Mucosa of stomach (tissue), 1 donor: ENCODE data around the gene PRKAG3.

Experiments
- H3K27me3 ChIP-seq: one replicate; pipeline ENCODE4 v1.7.0; 2013; ENCODE audit warnings: mild to moderate bottlenecking, low read length; ENCODE audit not compliant: control insufficient read depth, insufficient read depth
- H3K36me3 ChIP-seq: one replicate; pipeline ENCODE4 v1.7.0; 2013; ENCODE audit warnings: low read length; ENCODE audit not compliant: control insufficient read depth, insufficient read depth
- H3K4me1 ChIP-seq: one replicate; pipeline ENCODE4 v1.7.0; 2013; ENCODE audit warnings: mild to moderate bottlenecking, low read length; ENCODE audit not compliant: control insufficient read depth, insufficient read depth
- H3K4me3 ChIP-seq: one replicate; pipeline ENCODE4 v1.7.0; 2013; ENCODE audit warnings: low read length
- H3K9ac ChIP-seq: one replicate; pipeline ENCODE4 v1.7.0; 2013; ENCODE audit warnings: mild to moderate bottlenecking, low read length, moderate library complexity
- H3K9me3 ChIP-seq: one replicate; pipeline ENCODE4 v1.7.0; 2013; ENCODE audit warnings: mild to moderate bottlenecking, low read length, moderate library complexity; ENCODE audit not compliant: control insufficient read depth
- donor health status: Pancreatic carcinoma.

Gene PRKAG3

GRCh38 chr2:218831378-218831990 is at the start of gene PRKAG3:
Gene PRKAG3, minus strand, starts transcription at chr2:218831803.
- Histone ChIP-seq H3K9me3 (no peaks in the 10 kb centered on the region), H3K4me1 (no peaks in the 10 kb centered on the region), H3K36me3 (no peaks in the 10 kb centered on the region), H3K4me3 (no peak within 1 kb of the TSS), H3K9ac (no peak within 1 kb of the TSS), H3K27me3 (peaks cover 21% of the 10 kb centered on the region)

GRCh38 chr2:218880859-218881594 is 49.4 kb upstream of the PRKAG3 start:
- Histone ChIP-seq H3K4me1 (peaks cover 6% of the 10 kb centered on the region), H3K9ac (no peak overlapping the region), H3K36me3 (no peaks in the 10 kb centered on the region), H3K27me3 (peaks cover 89% of the 10 kb centered on the region), H3K4me3 (no peak overlapping the region), H3K9me3 (no peaks in the 10 kb centered on the region)

- H3K36me3 ChIP-seq, result no peaks in the 10 kb centered on the region
- H3K9ac ChIP-seq, result no peak within 1 kb of the TSS
- peaks cover 86% of the 10 kb centered on the region for H3K27me3 ChIP-seq
- H3K9me3 ChIP-seq, result no peaks in the 10 kb centered on the region
- H3K4me1 ChIP-seq, result peaks cover 6% of the 10 kb centered on the region
- no peak within 1 kb of the TSS for H3K4me3 ChIP-seq
Observed at GRCh38 chr2:218880102-218880858, 48.7 kb upstream of the PRKAG3 start, which contains the start of gene WNT10A. Gene WNT10A, plus strand, starts transcription at chr2:218880852. Its CDS starts 144 bp downstream, at chr2:218880996.

- Histone ChIP-seq H3K4me3 (no peak overlapping the region), H3K4me1 (peaks cover 6% of the 10 kb centered on the region), H3K36me3 (no peaks in the 10 kb centered on the region), H3K9me3 (no peaks in the 10 kb centered on the region), H3K9ac (no peak overlapping the region), H3K27me3 (peaks cover 83% of the 10 kb centered on the region)
Observed at GRCh38 chr2:218879776-218880101, 48.1 kb upstream of the PRKAG3 start.

- peaks cover 6% of the 10 kb centered on the region for H3K4me1 ChIP-seq
- H3K9me3 ChIP-seq, result no peaks in the 10 kb centered on the region
- no peak overlapping the region for H3K9ac ChIP-seq
- H3K36me3 ChIP-seq, result no peaks in the 10 kb centered on the region
- no peak overlapping the region for H3K4me3 ChIP-seq
- peaks cover 83% of the 10 kb centered on the region for H3K27me3 ChIP-seq
Observed at GRCh38 chr2:218878926-218879761, 47.5 kb upstream of the PRKAG3 start.

GRCh38 chr2:218878486-218878885 is 46.9 kb upstream of the PRKAG3 start:
- peaks cover 6% of the 10 kb centered on the region for H3K4me1 ChIP-seq
- H3K4me3 ChIP-seq, result no peak overlapping the region
- no peaks in the 10 kb centered on the region for H3K36me3 ChIP-seq
- no peak overlapping the region for H3K9ac ChIP-seq
- peaks cover 85% of the 10 kb centered on the region for H3K27me3 ChIP-seq
- H3K9me3 ChIP-seq, result no peaks in the 10 kb centered on the region

GRCh38 chr2:218877891-218878290 is 46.3 kb upstream of the PRKAG3 start:
- H3K9me3 ChIP-seq, result no peaks in the 10 kb centered on the region
- H3K4me1 ChIP-seq, result peaks cover 9% of the 10 kb centered on the region
- H3K4me3 ChIP-seq, result no peak overlapping the region
- H3K36me3 ChIP-seq, result no peaks in the 10 kb centered on the region
- H3K27me3 ChIP-seq, result peaks cover 88% of the 10 kb centered on the region
- no peak overlapping the region for H3K9ac ChIP-seq

GRCh38 chr2:218877331-218877730 is 45.7 kb upstream of the PRKAG3 start:
- Histone ChIP-seq H3K9me3 (no peaks in the 10 kb centered on the region), H3K4me1 (peaks cover 9% of the 10 kb centered on the region), H3K36me3 (no peaks in the 10 kb centered on the region), H3K27me3 (peaks cover 88% of the 10 kb centered on the region), H3K4me3 (no peak overlapping the region), H3K9ac (no peak overlapping the region)

GRCh38 chr2:218876562-218877219 is 45.1 kb upstream of the PRKAG3 start:
- peaks cover 9% of the 10 kb centered on the region for H3K4me1 ChIP-seq
- no peaks in the 10 kb centered on the region for H3K9me3 ChIP-seq
- no peak overlapping the region for H3K4me3 ChIP-seq
- H3K36me3 ChIP-seq, result no peaks in the 10 kb centered on the region
- peaks cover 88% of the 10 kb centered on the region for H3K27me3 ChIP-seq
- H3K9ac ChIP-seq, result no peak overlapping the region

GRCh38 chr2:218875692-218876246 is 44.2 kb upstream of the PRKAG3 start:
- Histone ChIP-seq H3K27me3 (peaks cover 88% of the 10 kb centered on the region), H3K9ac (no peak overlapping the region), H3K9me3 (no peaks in the 10 kb centered on the region), H3K36me3 (no peaks in the 10 kb centered on the region), H3K4me3 (no peak overlapping the region), H3K4me1 (peaks cover 15% of the 10 kb centered on the region)
